Inferior parietal cortex (tissue), 1 donor: Measurements from ENCODE around the gene TMEM14B.
"Not testable (repeated sequence)": the region's sequence is repeated elsewhere in the genome, so short reads cannot be mapped to it uniquely, and the experiment has no call there.

Experiments used
- DNase-seq: peaks from one replicate; pipeline ENCODE4 v3.0.0-alpha.2; 2016; ENCODE audit errors: extremely low spot score

The TMEM14B gene

DNA sequence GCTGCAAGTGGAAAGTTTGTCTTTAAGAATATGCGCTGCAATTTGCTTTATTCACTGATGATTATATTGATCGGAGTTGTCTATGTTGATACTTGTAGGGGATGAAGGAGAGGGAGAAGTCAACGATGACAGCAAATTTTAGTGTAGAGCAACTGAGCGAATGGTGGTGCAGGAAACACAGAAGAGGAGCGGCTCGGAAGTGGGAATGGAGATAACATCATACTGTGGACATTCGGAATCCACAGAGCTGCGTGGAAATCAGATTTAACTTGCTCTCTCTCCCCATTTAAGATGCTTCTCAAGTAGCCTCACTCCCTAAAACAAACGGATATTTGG lies 722 bp upstream of the TMEM14B start:
- DNase-seq = peak; percentile 61

DNA sequence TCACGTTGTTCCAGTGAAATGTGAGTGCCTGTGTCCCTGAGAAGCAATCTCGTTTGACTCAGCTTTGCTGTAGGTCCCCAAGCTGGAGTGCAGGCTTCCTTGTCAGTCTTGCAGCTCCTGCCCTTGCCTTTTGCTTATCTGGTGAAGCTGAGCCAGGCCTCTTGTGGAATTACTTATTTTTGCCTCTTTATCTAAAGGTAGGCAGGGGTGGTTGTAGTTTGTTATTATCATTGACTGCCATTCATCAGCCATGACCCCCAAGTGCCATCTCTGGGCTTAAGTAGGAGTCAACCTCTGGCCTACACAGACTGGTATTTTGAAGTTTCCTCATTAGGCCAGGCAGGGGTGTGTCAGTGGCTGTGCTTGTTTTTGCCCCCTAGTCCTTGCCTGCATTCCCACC lies 2.1 kb downstream of the TMEM14B start:
- DNase-seq = no peak

- not testable (repeated sequence) for DNase-seq
Measured at GRCh38 chr6:10750568-10750967, 3.0 kb downstream of the TMEM14B start.

DNA sequence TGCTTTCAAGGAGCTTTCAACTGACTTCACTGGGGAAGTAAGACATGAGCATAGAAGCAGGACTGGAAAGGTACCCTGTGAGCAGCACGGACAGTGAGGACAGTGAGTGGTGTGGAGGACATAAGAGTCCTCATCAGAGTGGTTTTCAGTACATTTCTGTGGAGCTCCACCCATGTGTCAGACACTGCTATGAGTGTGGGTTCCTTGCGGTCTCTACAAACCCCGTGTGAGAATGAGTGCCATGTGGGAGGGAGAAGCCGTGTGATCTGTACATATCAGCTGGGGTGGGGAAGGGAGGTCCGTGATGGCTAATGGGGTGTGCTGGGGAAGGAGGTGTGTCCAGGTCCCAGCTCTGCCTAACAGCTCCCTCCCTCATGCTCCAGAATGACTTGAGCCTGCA lies 4.2 kb downstream of the TMEM14B start:
- DNase-seq = not testable (repeated sequence)

DNA sequence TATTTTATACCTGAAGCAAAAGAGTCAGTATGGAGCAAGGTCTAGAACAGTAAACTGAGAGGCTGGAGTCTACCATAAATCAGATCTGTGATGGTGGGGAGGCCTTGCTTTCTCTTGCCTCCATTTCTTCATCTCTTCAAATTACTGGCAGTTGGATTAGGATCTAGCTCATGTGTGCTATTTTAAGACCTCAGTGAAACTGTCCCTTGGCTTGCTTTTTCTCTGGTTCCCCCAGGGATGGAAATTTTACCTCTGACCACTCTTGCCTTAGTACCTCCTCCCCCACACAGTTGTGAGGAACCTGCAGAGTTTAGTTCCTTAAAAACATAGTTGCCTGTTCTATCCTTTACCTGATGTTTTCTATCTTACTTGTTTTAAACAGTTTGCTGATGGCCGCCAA lies 8.5 kb downstream of the TMEM14B start:
- no peak for DNase-seq

DNA sequence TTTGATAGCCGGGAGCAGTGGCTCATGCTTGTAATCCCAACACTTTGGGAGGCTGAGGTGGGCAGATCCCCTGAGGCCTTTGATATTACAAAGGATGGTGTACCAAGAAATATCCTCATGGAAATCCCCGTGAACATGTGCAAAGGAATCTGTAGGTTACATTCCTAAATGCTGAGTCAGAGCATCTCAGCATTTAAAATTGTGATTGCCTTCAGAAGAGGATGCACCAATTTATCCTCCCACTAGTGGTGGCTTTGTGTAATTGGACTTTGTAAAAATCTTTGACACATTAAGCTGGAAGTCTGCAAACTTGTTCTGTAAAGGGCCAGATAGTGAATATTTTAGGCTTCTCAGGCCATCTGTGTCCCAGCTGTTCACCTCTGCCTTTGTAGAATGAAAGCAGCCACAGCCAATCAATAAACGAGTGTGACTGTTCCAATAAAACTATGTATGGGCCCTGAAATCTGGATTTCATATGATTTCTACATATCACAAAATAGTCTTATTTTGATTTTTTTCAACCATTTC lies 11.8 kb downstream of the TMEM14B start:
- DNase-seq = peak; percentile 42

- DNase-seq = no peak
Measured at GRCh38 chr6:10759884-10760329, 12.3 kb downstream of the TMEM14B start.

- DNase-seq = no peak
Measured at GRCh38 chr6:10763006-10763405, 15.4 kb downstream of the TMEM14B start.

DNA sequence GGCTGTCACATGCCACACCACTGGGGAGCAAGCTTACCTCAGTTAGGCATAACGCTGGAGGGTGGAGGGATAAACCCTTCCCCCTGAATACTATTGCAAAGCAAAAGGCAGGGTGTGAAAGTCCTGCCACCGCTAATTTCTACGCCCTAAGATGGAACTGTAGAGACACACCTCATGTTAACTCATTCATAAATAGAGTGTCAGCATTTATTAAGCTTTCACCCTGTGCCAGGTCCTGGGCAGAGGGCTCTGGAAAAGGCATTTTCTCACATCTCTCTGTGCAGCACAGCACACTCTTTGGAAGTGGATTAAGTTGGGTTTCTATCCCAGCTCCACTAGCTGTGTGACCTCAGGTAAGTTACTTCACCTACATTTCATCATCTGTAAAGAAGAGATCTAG lies 21.8 kb downstream of the TMEM14B start:
- no peak for DNase-seq

- peak; percentile 15 for DNase-seq
Measured at GRCh38 chr6:10771371-10771894, 23.8 kb downstream of the TMEM14B start.

DNA sequence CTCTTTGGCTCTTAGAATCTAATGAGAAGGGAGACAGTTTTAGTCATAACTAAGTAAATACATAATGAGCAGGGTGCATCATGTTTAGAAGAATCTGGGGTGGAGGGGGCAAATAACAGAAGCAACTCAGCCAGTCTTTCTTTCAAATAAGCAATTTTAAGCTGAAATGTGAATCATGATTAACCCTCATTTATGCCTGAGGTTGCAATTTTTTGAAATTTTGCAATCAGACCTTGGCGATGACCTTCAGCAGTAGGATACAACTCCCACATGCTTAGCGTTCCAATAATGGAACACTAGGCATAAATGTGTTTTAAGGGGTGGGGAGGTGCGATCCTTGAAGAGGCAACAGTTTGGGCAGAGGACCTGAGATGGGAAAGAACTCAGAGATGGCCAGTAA lies 30.6 kb downstream of the TMEM14B start:
- no peak for DNase-seq

DNA sequence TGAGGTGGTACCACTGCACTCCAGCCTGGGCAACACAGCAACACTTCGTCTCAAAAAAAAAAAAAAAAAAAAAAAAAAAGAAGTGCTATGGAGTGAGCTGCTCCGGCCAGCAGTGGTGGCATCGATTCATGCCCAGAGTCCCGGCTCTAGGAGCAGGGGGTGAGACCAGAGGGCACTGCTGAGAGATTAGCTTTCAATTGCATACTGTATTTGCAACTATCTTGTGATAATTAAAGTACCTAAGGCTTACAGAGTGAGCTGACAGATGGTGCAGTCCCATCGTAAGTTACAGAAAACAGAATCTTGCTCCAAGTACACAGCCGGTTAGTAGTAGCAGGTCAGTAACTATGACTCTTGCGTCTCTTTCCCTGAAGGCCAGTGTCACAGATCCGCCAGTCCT lies 31.5 kb downstream of the TMEM14B start:
- DNase-seq = no peak

GRCh38 chr6:10791673-10792072 lies 44.1 kb downstream of the TMEM14B start:
- DNase-seq = no peak

DNA sequence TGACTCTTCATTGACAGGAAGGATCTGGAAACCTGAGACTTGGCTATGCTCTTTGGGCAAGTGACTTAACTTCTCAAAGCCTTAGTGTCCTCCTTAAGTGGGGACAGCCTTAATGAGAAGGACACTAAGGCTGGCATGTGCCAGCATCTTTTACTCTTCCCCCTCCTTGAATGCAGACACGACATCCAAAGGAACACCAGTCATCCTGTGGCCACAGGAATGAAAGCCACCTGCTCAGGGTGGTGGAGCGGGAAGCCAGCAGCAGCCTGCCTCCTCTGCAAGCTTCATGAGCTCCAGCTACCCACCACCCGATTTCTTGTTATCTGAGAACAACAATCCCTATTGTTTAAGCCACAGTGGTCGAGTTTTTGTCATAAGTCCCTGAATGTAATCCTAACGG lies 44.5 kb downstream of the TMEM14B start:
- no peak for DNase-seq

DNA sequence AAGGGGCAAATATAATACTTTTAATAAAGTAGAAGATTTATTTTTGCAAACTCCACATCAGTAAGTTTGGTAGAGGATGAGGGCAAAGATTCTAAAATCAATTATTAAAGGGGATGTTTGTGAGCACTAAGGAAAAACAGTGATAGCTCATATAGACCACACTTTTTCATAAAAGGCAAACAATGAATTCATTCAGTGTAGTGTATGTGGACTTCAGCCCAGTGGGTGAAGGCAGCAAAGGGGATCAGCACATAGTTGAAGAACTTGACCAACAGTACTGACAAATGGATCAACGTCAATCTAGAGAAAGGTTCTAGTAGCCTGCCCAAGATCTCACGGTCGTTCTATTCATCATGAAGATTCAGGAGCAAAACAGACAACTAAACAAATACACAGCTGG lies 45.4 kb downstream of the TMEM14B start:
- DNase-seq = no peak

DNA sequence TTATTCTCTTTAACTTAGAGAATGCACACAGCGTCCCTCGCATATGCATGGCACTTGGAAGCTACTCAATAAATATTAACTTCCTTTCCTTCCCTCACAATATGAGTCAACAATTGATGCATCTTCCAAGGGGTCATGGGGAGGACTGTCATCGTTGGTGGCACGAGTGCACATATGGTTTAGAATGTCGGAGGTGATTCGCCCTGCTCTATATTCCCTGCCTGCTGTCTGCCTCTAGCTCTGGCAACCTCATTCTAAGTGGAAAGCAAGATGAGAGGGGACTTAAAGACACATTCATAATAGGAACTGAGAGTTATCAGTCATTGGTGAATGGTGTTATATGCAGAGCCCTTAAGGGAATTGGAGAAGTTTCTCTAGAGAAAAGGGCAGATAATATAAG lies 46.1 kb downstream of the TMEM14B start:
- DNase-seq = no peak

DNA sequence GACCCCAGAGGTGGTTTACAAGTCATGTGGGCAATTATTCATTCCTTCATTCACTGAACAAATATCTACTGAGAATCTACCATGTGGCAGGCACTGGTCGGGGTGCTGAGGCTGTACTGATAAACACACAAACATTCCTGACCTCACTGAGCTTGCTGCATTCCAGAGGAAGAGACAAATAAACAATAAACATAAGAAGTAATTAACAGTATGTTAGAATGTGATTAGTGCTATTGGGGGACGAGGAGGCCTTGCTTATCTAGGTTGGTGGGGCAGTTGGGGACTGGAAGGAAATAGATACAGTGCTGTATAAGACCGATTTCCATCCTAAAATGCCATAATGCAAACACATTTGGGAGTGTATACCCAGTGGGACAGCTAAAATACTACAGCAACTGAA lies 46.6 kb downstream of the TMEM14B start:
- DNase-seq = no peak

DNA sequence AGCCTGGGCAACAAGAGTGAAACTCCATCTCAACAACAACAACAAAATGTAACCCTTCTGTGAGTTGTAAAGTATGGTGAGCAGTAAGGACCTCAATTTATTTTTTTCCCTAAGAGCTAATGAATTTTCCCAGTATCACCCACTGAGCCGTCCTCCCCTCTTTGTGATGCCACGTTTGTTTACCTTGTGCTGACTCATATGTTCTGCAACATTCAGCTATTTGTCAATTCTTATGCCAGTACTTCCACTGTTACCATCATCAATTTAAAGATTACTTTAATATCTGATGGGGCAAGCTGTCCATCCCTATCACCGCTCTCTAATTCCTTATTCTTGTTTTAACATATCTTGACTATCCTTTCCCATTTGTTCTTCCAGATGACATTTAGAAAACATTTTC lies 53.2 kb downstream of the TMEM14B start:
- DNase-seq = no peak

DNA sequence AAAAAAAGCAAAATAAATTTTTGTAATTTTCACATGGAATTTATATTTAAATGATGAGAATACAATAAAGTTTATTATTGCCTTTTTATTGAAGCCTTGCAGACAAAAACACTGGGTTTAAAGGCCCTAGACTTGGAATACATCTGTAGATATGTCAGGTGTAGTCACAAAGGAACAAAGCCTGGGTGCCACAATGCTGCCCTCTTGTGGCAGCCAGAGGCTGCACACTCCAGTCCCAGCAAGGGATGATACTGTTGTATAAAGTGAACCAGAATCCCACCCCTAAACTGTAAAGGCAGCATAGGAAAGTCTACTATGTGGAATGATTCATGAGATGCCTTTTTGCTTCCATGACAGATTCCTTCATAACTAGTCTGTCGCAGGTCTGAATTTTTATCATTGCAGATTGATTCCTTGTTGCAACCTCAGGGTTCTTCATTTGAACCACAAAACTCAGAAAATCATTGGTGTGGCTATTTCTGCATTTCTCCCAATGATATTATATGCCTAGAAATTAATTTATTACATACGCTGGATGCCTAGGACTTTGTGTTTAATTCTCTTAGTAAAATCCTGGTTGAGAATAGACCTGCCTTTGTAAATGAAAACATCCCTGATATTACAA lies 53.7 kb downstream of the TMEM14B start:
- peak; percentile 77 for DNase-seq
